ENCODE data around the gene ZNF385D.

DNA sequence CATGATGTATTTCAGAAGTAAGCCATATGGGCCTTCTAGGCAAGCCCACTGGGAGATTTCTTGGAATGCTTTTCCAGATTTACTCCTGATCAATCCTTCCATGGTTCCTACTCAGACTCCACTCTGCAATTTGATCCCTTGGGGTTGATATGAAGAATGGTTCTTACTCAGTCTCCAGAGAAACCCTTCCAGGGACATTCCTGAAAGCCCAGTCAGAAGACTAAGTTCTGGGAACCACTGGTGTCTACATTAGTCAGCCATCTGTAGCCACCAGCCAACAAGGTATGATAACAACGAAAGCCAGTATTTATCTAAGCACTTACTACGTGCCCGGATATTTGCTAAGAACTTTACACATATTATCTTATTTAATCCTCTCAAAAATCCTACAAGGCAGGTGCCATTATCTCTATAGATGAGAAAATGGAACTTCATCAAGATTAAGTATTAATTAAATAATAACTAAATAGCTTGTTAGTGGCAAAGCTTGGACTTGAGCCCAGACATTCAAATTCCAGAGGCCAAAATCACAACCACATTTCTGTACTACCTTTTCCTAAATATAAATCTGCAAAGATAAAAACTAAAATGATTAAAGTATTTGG is 32.7 kb downstream of the ZNF385D start:
- no peak for TF ChIP-seq EP300 (IDR thresholded peaks at IDR 0.05)
- TF ChIP-seq, protein P1, sequence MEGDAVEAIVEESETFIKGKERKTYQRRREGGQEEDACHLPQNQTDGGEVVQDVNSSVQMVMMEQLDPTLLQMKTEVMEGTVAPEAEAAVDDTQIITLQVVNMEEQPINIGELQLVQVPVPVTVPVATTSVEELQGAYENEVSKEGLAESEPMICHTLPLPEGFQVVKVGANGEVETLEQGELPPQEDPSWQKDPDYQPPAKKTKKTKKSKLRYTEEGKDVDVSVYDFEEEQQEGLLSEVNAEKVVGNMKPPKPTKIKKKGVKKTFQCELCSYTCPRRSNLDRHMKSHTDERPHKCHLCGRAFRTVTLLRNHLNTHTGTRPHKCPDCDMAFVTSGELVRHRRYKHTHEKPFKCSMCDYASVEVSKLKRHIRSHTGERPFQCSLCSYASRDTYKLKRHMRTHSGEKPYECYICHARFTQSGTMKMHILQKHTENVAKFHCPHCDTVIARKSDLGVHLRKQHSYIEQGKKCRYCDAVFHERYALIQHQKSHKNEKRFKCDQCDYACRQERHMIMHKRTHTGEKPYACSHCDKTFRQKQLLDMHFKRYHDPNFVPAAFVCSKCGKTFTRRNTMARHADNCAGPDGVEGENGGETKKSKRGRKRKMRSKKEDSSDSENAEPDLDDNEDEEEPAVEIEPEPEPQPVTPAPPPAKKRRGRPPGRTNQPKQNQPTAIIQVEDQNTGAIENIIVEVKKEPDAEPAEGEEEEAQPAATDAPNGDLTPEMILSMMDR (IDR thresholded peaks at IDR 0.05) = no peak
- no peak for TF ChIP-seq POLR2AphosphoS5 (IDR thresholded peaks at IDR 0.05)
- no peak for TF ChIP-seq POLR2A (IDR thresholded peaks at IDR 0.05)
